ENCODE measurements around the gene TUBGCP4.

GRCh38 chr15:43439268-43439667 lies 68.4 kb downstream of the TUBGCP4 start:
- TF ChIP-seq BHLHE40 (IDR thresholded peaks at IDR 0.05; ENCODE audit: low read depth, low read length) (no peak), RAD21 (IDR thresholded peaks at IDR 0.05; ENCODE audit: low read length) (no peak), CEBPB (IDR thresholded peaks at IDR 0.05; ENCODE audit: low read depth, low read length) (no peak), POLR2A (IDR thresholded peaks at IDR 0.05; ENCODE audit: low read depth, low read length) (no peak)
- TF ChIP-seq, protein P1, sequence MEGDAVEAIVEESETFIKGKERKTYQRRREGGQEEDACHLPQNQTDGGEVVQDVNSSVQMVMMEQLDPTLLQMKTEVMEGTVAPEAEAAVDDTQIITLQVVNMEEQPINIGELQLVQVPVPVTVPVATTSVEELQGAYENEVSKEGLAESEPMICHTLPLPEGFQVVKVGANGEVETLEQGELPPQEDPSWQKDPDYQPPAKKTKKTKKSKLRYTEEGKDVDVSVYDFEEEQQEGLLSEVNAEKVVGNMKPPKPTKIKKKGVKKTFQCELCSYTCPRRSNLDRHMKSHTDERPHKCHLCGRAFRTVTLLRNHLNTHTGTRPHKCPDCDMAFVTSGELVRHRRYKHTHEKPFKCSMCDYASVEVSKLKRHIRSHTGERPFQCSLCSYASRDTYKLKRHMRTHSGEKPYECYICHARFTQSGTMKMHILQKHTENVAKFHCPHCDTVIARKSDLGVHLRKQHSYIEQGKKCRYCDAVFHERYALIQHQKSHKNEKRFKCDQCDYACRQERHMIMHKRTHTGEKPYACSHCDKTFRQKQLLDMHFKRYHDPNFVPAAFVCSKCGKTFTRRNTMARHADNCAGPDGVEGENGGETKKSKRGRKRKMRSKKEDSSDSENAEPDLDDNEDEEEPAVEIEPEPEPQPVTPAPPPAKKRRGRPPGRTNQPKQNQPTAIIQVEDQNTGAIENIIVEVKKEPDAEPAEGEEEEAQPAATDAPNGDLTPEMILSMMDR (conservative IDR thresholded peaks at IDR 0.05; ENCODE audit: low read depth, low read length) = no peak
- TF ChIP-seq, protein P2, sequence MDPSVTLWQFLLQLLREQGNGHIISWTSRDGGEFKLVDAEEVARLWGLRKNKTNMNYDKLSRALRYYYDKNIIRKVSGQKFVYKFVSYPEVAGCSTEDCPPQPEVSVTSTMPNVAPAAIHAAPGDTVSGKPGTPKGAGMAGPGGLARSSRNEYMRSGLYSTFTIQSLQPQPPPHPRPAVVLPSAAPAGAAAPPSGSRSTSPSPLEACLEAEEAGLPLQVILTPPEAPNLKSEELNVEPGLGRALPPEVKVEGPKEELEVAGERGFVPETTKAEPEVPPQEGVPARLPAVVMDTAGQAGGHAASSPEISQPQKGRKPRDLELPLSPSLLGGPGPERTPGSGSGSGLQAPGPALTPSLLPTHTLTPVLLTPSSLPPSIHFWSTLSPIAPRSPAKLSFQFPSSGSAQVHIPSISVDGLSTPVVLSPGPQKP (IDR thresholded peaks at IDR 0.05; ENCODE audit: borderline replicate concordance, low read depth, low read length) = no peak
